GM23248 (cell line): ENCODE data around the gene ASCL2.

Source experiments
- EZH2 ChIP-seq: fragments of 200-600 bp; sonication (generic); IDR thresholded peaks from 2 replicates; pipeline ENCODE4 v1.6.1; 2018; ENCODE audit warnings: antibody characterized with exemption, mild to moderate bottlenecking; ENCODE audit not compliant: insufficient read depth, poor library complexity, severe bottlenecking
- EZH2phosphoT487 ChIP-seq: fragments of 200-600 bp; sonication (generic); IDR thresholded peaks from 2 replicates; pipeline ENCODE4 v1.6.1; 2018; ENCODE audit warnings: antibody characterized with exemption, moderate library complexity, mild to moderate bottlenecking, low read depth; ENCODE audit not compliant: insufficient read depth

GRCh38 chr11:2235588-2236326 lies 34.6 kb downstream of the ASCL2 start:
- TF ChIP-seq EZH2phosphoT487 (no peak), EZH2 (no peak)
